Vagina (tissue), 2 donors: Measurements from ENCODE around the gene STK10. TPM values are rescaled to one million over a fixed set of nuclear protein-coding genes. Genes with fewer than 3 reads are reported as not detected.

Experiments used
- DNase-seq, 2 donors: peaks; one replicate each; pipeline ENCODE4 v3.0.0-alpha.2; 2017; ENCODE audit errors: extremely low spot score in 2 of 2
- H3K27ac ChIP-seq: fragments of 200-600 bp; sonication (generic); one replicate; pipeline ENCODE4 v1.5.1; 2019
- H3K27me3 ChIP-seq: fragments of 200-600 bp; sonication (generic); one replicate; pipeline ENCODE4 v1.5.1; 2019
- H3K36me3 ChIP-seq, 2 donors: fragments of 200-600 bp; sonication (generic); one replicate each; pipeline ENCODE4 v1.5.1; 2017 to 2019
- H3K4me1 ChIP-seq: fragments of 200-600 bp; sonication (generic); one replicate; pipeline ENCODE4 v1.5.1; 2019
- H3K4me3 ChIP-seq, 2 donors: fragments of 200-600 bp; sonication (generic); 1 replicate in 1 of 2; 2 replicates in 1 of 2; pipeline ENCODE4 v1.5.1; 2016 to 2019
- H3K9me3 ChIP-seq: fragments of 200-600 bp; sonication (generic); one replicate; pipeline ENCODE4 v1.5.1; 2019
- CTCF ChIP-seq, 3 experiments: fragments of 450-650 bp in 2 of 3; fragments of 200-600 bp in 1 of 3; sonication (generic) in 1 of 3; IDR thresholded peaks; one replicate each; pipeline ENCODE4 v1.5.1; 2017 to 2019; ENCODE audit warnings: antibody characterized with exemption in 3 of 3, mild to moderate bottlenecking in 2 of 3, moderate library complexity in 2 of 3
- POLR2A ChIP-seq, 2 donors: fragments of 450-650 bp; IDR thresholded peaks; one replicate each; pipeline ENCODE4 v1.6.1; 2017; ENCODE audit warnings: antibody characterized with exemption in 2 of 2, mild to moderate bottlenecking in 2 of 2, moderate library complexity in 2 of 2
- POLR2AphosphoS5 ChIP-seq, 2 donors: sonication (generic); formaldehyde crosslinking; IDR thresholded peaks; one replicate each; pipeline ENCODE4 v1.9.0; 2017; ENCODE audit warnings: antibody characterized with exemption in 2 of 2, mild to moderate bottlenecking in 2 of 2, low read depth in 1 of 2; ENCODE audit not compliant: insufficient read depth in 1 of 2
- intact Hi-C: fragments of 100-400 bp; cut with DNase I; formaldehyde crosslinking; loops from one replicate; pipeline ENCODE4 v1.15.1; 2023
- total RNA-seq: library from RNA; depleted of rRNA; stranded (reverse); fragments of >200 nt; gene quantifications from one replicate; pipeline ENCODE4 v1.2.3, GENCODE V29; 2016

The STK10 gene
- total RNA-seq, 1 donor from 2014 or later, result 33.9 TPM

GRCh38 chr5:172102218-172102870, 85.7 kb downstream of the STK10 start:
- Histone ChIP-seq H3K4me1 (peaks cover 24% of the 10 kb centered on the region), H3K4me3 (no peak overlapping the region), H3K36me3 (peaks cover 0 to 3% of the 10 kb centered on the region in 2 donors), H3K27ac (no peak overlapping the region), H3K27me3 (no peaks in the 10 kb centered on the region), H3K9me3 (no peaks in the 10 kb centered on the region)
- no peak for DNase-seq
- TF ChIP-seq POLR2AphosphoS5 (IDR thresholded peaks at IDR 0.05; ENCODE audit: insufficient read depth in 1 of 2, low read depth in 1 of 2) (no peak), CTCF (IDR thresholded peaks at IDR 0.05) (no peak), POLR2A (IDR thresholded peaks at IDR 0.05) (no peak)
- intact Hi-C loops, result no loop called here

GRCh38 chr5:172101547-172102217, 86.3 kb downstream of the STK10 start:
- no peak for DNase-seq
- H3K27me3 ChIP-seq, result no peaks in the 10 kb centered on the region
- peaks cover 0 to 3% of the 10 kb centered on the region in 2 donors for H3K36me3 ChIP-seq
- no peak overlapping the region for H3K4me3 ChIP-seq
- TF ChIP-seq POLR2AphosphoS5 (IDR thresholded peaks at IDR 0.05; ENCODE audit: insufficient read depth in 1 of 2, low read depth in 1 of 2), result no peak
- no peak for TF ChIP-seq CTCF (IDR thresholded peaks at IDR 0.05)
- no peak for TF ChIP-seq POLR2A (IDR thresholded peaks at IDR 0.05)
- no peak overlapping the region for H3K27ac ChIP-seq
- intact Hi-C loops, result no loop called here
- H3K9me3 ChIP-seq, result no peaks in the 10 kb centered on the region
- peaks cover 18% of the 10 kb centered on the region for H3K4me1 ChIP-seq

GRCh38 chr5:172098883-172099282, 89.1 kb downstream of the STK10 start:
- H3K27me3 ChIP-seq, result no peaks in the 10 kb centered on the region
- H3K27ac ChIP-seq, result no peak overlapping the region
- intact Hi-C loops, result no loop called here
- H3K9me3 ChIP-seq, result no peaks in the 10 kb centered on the region
- H3K4me3 ChIP-seq, result no peak overlapping the region
- H3K36me3 ChIP-seq, result no peaks in the 10 kb centered on the region
- H3K4me1 ChIP-seq, result peaks cover 13% of the 10 kb centered on the region
- DNase-seq, result no peak
- TF ChIP-seq CTCF (IDR thresholded peaks at IDR 0.05) (no peak), POLR2AphosphoS5 (IDR thresholded peaks at IDR 0.05; ENCODE audit: insufficient read depth in 1 of 2, low read depth in 1 of 2) (no peak), POLR2A (IDR thresholded peaks at IDR 0.05) (no peak)

GRCh38 chr5:172098046-172098445, 90.0 kb downstream of the STK10 start:
- Histone ChIP-seq H3K4me1 (peaks cover 9% of the 10 kb centered on the region), H3K27me3 (no peaks in the 10 kb centered on the region), H3K9me3 (no peaks in the 10 kb centered on the region), H3K4me3 (no peak overlapping the region), H3K27ac (no peak overlapping the region), H3K36me3 (peaks cover 0 to 6% of the 10 kb centered on the region in 2 donors)
- intact Hi-C loops, result no loop called here
- DNase-seq, result no peak
- TF ChIP-seq POLR2AphosphoS5 (IDR thresholded peaks at IDR 0.05; ENCODE audit: insufficient read depth in 1 of 2, low read depth in 1 of 2), result no peak
- TF ChIP-seq POLR2A (IDR thresholded peaks at IDR 0.05), result no peak
- TF ChIP-seq CTCF (IDR thresholded peaks at IDR 0.05), result no peak

GRCh38 chr5:172097356-172097755, 90.7 kb downstream of the STK10 start:
- Histone ChIP-seq H3K9me3 (no peaks in the 10 kb centered on the region), H3K36me3 (peaks cover 0 to 6% of the 10 kb centered on the region in 2 donors), H3K4me3 (no peak overlapping the region), H3K4me1 (peaks cover 2% of the 10 kb centered on the region), H3K27ac (no peak overlapping the region), H3K27me3 (no peaks in the 10 kb centered on the region)
- no peak for DNase-seq
- TF ChIP-seq CTCF (IDR thresholded peaks at IDR 0.05), result no peak
- TF ChIP-seq POLR2AphosphoS5 (IDR thresholded peaks at IDR 0.05; ENCODE audit: insufficient read depth in 1 of 2, low read depth in 1 of 2), result no peak
- no peak for TF ChIP-seq POLR2A (IDR thresholded peaks at IDR 0.05)
- intact Hi-C loops, result no loop called here
